ENCODE results near the gene HIVEP3. TPM values are rescaled to one million over a fixed set of nuclear protein-coding genes. Genes with fewer than 3 reads are reported as not detected.
"Not testable (repeated sequence)": the region's sequence is repeated elsewhere in the genome, so short reads cannot be mapped to it uniquely, and the experiment has no call there.

Gene HIVEP3
- polyA plus RNA-seq, 3 donors: 3.3 to 4.0 (median 3.7) TPM

GRCh38 chr1:41562328-41562727, 356.4 kb downstream of the HIVEP3 start:
- DNase-seq: no peak

GRCh38 chr1:41560931-41561330, 357.8 kb downstream of the HIVEP3 start:
- no peak for DNase-seq

GRCh38 chr1:41560496-41560895, 358.2 kb downstream of the HIVEP3 start:
- no peak for DNase-seq

DNA sequence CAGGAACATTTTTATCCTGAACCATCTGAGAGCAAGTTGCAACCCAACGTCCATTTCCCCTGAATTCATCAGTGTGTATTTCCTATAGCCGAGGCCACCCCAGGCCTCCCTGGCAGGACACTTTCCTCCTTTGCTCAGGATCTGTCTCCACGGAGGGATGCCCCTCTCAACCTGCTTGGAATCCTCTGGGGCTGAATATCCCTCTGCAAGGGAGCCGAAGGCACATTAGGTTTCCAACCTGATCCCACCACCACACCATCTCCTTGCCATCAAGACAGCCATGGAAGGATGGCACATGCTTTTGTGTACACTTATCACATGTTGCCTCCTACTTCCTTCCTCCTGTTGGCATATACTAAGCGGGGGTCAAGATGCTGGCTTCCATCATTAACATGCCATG, 359.4 kb downstream of the HIVEP3 start:
- DNase-seq: no peak

DNA sequence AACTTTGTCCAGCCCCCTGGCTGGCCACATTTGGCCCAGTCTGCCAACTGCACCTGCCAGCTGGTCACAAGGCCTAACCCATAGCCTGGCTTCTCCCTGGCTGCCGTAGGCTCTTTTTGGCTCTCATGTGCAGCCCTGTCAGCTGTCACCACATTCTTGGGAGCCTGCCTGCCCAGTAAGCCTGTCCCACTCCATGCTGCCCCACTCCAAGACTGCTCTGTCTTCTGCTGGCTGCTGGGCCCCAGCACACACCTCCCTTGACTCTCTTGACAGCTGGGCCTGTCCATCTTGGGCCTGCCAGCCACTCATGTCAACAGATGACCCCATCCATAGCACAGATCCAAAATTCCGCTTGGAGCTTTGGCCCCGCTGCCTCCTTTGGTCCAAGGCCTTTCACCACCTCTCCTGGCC, 360.0 kb downstream of the HIVEP3 start:
- DNase-seq: no peak

- no peak for DNase-seq
Observed at GRCh38 chr1:41557751-41558455, 360.8 kb downstream of the HIVEP3 start.

- not testable (repeated sequence) for DNase-seq
Observed at GRCh38 chr1:41554746-41555145, 364.0 kb downstream of the HIVEP3 start.

DNA sequence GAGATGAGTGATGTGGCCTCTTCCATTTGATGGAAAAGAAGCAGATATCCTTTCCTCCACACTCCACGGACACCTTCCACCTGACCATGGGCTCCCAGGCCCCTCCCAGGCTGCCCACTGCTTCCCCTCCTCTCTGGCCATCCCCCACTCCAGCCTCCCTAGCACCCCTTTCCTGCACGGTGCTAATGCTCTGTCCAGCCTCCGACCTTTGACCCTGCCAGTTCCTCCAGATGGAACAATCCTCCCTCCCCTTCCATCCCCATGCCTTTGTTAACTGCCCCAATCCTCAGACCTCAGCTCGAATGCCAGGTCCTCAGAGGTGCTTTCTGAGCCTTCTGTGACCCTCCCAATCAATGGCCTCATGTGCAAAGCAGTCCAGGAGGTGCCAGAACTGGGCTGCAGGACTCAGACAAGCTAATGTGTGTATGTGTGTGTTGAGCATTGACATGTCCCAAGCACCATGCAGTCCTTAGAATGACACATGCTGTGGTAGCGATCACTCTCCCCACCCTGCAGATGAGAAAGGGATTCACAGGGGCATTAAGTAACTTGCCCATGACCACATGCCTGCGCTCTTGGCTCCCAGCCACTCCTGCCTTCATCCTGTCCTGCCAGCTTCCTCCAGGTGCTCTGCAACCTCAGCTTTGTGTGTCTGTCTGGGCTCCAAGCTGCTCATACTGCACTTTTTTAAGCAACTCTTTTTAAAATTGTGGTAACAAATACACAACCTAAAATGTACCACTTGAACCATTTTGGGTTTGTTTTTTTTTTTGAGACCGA, 370.8 kb downstream of the HIVEP3 start:
- DNase-seq: no peak

GRCh38 chr1:41547336-41547735, 371.4 kb downstream of the HIVEP3 start:
- DNase-seq: no peak

GRCh38 chr1:41546833-41547135, 371.9 kb downstream of the HIVEP3 start:
- DNase-seq: no peak

- DNase-seq: no peak
Observed at GRCh38 chr1:41545996-41546832, 372.5 kb downstream of the HIVEP3 start.

DNA sequence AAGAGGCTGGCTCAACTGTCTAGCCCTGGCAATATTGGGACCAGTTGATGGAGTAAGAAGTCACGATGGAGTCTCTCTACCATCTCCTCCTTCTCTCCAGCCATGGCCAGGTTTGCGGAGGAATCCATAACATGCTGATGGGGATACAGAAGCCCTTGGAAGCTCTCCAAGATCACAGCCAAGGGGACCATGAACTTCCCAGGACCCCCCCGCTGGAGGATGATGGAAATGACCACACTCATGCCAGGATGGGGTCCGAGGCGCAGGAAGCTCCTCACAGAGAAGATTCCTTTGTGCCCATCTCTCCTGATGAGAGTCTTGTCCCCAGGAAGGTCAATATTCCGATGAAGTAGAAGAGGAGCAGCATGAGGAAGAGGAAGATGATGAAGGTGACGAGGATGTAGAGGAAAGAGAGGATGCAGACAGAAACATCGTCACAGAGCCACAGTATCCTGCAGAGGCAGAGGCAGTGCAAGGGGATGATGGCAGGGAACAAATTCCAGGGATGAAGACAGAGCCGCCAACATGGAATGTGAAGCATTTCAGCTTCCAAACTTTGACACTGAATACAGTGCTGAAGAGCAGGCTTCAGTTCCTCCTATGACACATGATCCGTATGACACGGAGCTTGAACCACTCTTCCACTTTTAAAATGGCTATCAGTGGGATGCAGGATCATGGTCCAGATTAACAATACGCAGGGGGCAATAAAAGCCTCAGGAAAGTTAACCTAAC, 376.4 kb downstream of the HIVEP3 start:
- DNase-seq: no peak

- DNase-seq: no peak
Observed at GRCh38 chr1:41541592-41541952, 377.1 kb downstream of the HIVEP3 start.

DNA sequence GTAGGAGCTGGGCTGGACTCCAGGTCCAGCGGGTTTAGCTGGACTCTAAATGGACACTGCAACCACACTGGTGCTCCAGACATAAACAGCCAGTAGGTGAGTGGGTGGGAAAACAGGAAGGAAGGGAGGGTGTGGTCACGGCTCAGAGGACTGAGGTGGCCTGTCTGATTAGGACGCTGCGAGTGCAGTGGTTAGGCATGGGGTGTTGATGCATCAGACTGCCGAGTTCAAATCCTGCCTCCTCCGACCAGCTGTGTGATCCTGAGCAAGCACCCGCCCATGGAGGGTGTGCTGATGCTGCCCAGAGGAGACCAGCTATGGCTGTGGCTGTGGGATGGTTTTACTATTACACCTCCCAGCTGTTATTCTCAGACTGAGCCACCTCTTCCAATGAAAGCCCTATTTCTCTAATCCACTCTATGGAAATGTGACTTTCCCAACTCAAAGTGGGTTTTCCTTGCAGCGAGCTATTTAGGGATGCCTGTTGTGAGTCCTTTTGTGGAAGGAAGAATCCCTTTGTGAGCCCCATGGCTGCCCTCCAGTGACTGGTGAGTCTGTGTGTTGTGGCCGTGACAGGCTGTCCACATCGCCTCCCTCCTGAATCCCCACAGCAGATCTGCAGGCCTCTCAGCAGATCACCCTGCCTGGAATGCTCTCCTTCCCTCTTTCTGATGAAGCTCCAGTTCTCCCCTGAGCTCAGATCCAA, 377.7 kb downstream of the HIVEP3 start:
- no peak for DNase-seq

DNA sequence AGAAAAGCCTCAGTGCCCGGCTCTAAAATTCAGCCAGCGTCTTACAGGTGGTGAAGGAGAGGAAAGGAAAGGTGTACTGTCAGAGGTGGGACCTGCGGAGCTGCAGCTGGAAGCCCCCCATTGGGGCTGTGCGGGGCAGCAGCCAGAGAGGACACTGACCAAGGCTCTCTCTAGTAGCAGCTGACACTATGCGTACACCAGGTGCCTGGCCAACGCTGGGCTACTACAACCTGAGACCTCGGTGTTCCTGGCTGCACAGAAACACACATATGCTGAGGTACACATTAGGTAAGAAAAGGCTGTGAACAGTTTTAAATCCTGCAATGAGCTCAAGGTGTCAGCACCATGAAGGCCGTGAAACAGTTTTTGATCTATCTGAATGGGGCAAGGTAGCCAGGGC, 378.7 kb downstream of the HIVEP3 start:
- DNase-seq: no peak

GRCh38 chr1:41539418-41539805, 379.3 kb downstream of the HIVEP3 start:
- DNase-seq: no peak

GRCh38 chr1:41538741-41539417, 379.8 kb downstream of the HIVEP3 start:
- DNase-seq: no peak

GRCh38 chr1:41537788-41538351, 380.9 kb downstream of the HIVEP3 start:
- peak; percentile 77 for DNase-seq

DNA sequence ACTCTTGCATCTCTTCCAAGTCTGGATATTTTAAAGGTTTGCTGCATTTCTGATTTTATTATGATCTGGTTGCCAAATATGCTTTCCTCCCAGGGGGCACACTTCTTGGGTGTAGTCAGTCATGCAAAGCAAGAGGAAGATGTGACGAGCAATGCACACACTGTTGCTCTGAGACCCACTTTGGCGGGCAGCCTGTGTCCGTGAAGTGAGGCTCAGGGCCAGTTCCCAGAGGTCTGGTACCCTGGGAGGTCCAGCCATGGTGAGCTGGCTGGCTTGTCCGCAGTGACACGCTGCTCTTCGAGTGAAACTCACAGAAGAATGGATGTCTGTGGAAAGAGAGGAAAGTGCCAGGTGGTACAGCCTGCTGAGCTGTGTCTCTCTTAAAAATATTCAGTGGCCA, 381.5 kb downstream of the HIVEP3 start:
- DNase-seq: no peak

- no peak for DNase-seq
Observed at GRCh38 chr1:41536361-41536802, 382.3 kb downstream of the HIVEP3 start.

Measured in renal pelvis (tissue), 4 donors.